Activated B cell treated with CpG ODN at 0.5 μM for 24 hours (primary cell): ENCODE results near the gene ROMO1. TPM values are rescaled to one million over a fixed set of nuclear protein-coding genes. Genes with fewer than 3 reads are reported as not detected.

Experiments used
- ATAC-seq: fragments of 200-7000 bp; cut with Tn5 transposase; one replicate; pipeline ENCODE4 v1.10.0; 2021; ENCODE audit warnings: low read depth, mild to moderate bottlenecking, moderate library complexity
- CTCF ChIA-PET: fragments of 350-600 bp; sonication (Branson Sonifier 250); formaldehyde crosslinking; loops from one replicate; lab custom pipeline; 2021; ENCODE audit warnings: antibody characterized with exemption; lab: Charles Lee
- POLR2A ChIA-PET: fragments of 350-600 bp; sonication (Branson Sonifier 250); formaldehyde crosslinking; loops from one replicate; lab custom pipeline; 2021; ENCODE audit warnings: antibody characterized with exemption; lab: Charles Lee
- DNase-seq: peaks from one replicate; pipeline ENCODE4 v3.0.0; 2022
- H3K27ac Mint-ChIP-seq: one replicate; pipeline ENCODE4 v1.8.0; 2020; ENCODE audit warnings: mixed read lengths
- H3K27me3 Mint-ChIP-seq: one replicate; pipeline ENCODE4 v1.8.0; 2021; ENCODE audit warnings: mixed read lengths
- H3K36me3 Mint-ChIP-seq: one replicate; pipeline ENCODE4 v1.8.0; 2021; ENCODE audit warnings: low read depth, mixed read lengths
- H3K4me1 Mint-ChIP-seq: one replicate; pipeline ENCODE4 v1.8.0; 2021; ENCODE audit warnings: mixed read lengths
- H3K4me3 Mint-ChIP-seq: one replicate; pipeline ENCODE4 v1.8.0; 2020; ENCODE audit warnings: mild to moderate bottlenecking, mixed read lengths
- H3K9me3 Mint-ChIP-seq: one replicate; pipeline ENCODE4 v1.8.0; 2020; ENCODE audit warnings: mixed read lengths
- CTCF ChIP-seq: fragments of 200-600 bp; IDR thresholded peaks from one replicate; pipeline ENCODE4 v1.8.0; 2022; ENCODE audit warnings: antibody characterized with exemption, mild to moderate bottlenecking
- intact Hi-C: fragments of 100-400 bp; cut with micrococcal nuclease; formaldehyde crosslinking; loops from one replicate; pipeline ENCODE4 v1.15.1; 2024
- total RNA-seq: library from RNA; stranded (reverse); gene quantifications from 2 replicates; pipeline ENCODE4 v1.2.3, GENCODE V29; 2022

Gene ROMO1
- total RNA-seq, 1 donor from 2014 or later, result 96.8 TPM

- H3K36me3 Mint-ChIP-seq, result peaks cover 87% of the 10 kb centered on the region
- peaks cover 31% of the 10 kb centered on the region for H3K4me1 Mint-ChIP-seq
- ChIA-PET CTCF (interaction anchor here (1.0 to 1.3 kb wide), 2 partner anchors 11 to 29 kb away, joined by 3 to 5 read pairs; partner anchors contain the start of gene RBM39), POLR2A (interaction anchor here (0.8 to 5.4 kb wide), 3 partner anchors 11 to 31 kb away, joined by 3 to 44 read pairs (median 4); partner anchors contain the start of genes NFS1, RBM39 and ROMO1)
- H3K27ac Mint-ChIP-seq, result no peak overlapping the region
- no peaks in the 10 kb centered on the region for H3K9me3 Mint-ChIP-seq
- no peak overlapping the region for H3K4me3 Mint-ChIP-seq
- no peak for TF ChIP-seq CTCF
- H3K27me3 Mint-ChIP-seq, result no peaks in the 10 kb centered on the region
- DNase-seq, result no peak
- intact Hi-C loops, result loop anchor here (1.0 kb wide), 1 partner anchor 8 kb away; no protein-coding TSS in a partner anchor
- ATAC-seq, result no peak
Measured at GRCh38 chr20:35730583-35731468, 31.6 kb downstream of the ROMO1 start.

- DNase-seq (no peak), ATAC-seq (no peak)
- H3K27ac Mint-ChIP-seq, result no peak overlapping the region
- intact Hi-C loops, result loop anchor here (1.0 kb wide), 1 partner anchor 8 kb away; no protein-coding TSS in a partner anchor
- ChIA-PET POLR2A (interaction anchor here (1.2 to 5.4 kb wide), 2 partner anchors 11 to 20 kb away, joined by 3 to 44 read pairs; partner anchors contain the start of gene RBM39), CTCF (interaction anchor here (1.0 to 1.3 kb wide), 2 partner anchors 11 to 30 kb away, joined by 3 to 5 read pairs; partner anchors contain the start of gene RBM39)
- no peak overlapping the region for H3K4me3 Mint-ChIP-seq
- H3K4me1 Mint-ChIP-seq, result peaks cover 35% of the 10 kb centered on the region
- no peaks in the 10 kb centered on the region for H3K27me3 Mint-ChIP-seq
- no peak for TF ChIP-seq CTCF
- H3K36me3 Mint-ChIP-seq, result peaks cover 88% of the 10 kb centered on the region
- H3K9me3 Mint-ChIP-seq, result no peaks in the 10 kb centered on the region
Measured at GRCh38 chr20:35731469-35731788, 32.2 kb downstream of the ROMO1 start.

- POLR2A ChIA-PET, result interaction anchor here (0.5 to 5.4 kb wide), 3 partner anchors 10 to 229 kb away, joined by 3 to 44 read pairs (median 7); partner anchors contain the start of gene RBM39
Measured at GRCh38 chr20:35731862-35732643, 32.8 kb downstream of the ROMO1 start.

GRCh38 chr20:35732644-35732982 lies 33.4 kb downstream of the ROMO1 start:
- no peak overlapping the region for H3K27ac Mint-ChIP-seq
- ATAC-seq (no peak), DNase-seq (no peak)
- H3K9me3 Mint-ChIP-seq, result no peaks in the 10 kb centered on the region
- H3K4me1 Mint-ChIP-seq, result peaks cover 35% of the 10 kb centered on the region
- intact Hi-C loops, result no loop called here
- H3K36me3 Mint-ChIP-seq, result peaks cover 87% of the 10 kb centered on the region
- no peak overlapping the region for H3K4me3 Mint-ChIP-seq
- ChIA-PET POLR2A (interaction anchor here (0.5 to 0.7 kb wide), 2 partner anchors 155 to 229 kb away, joined by 3 to 7 read pairs; no protein-coding TSS in a partner anchor), CTCF (no interaction called here)
- H3K27me3 Mint-ChIP-seq, result no peaks in the 10 kb centered on the region
- TF ChIP-seq CTCF, result no peak

More at GRCh38 chr20:35731862-35732643, 32.8 kb downstream of the ROMO1 start:
- Mint-ChIP-seq H3K4me3 (no peak overlapping the region), H3K27ac (no peak overlapping the region), H3K4me1 (peaks cover 35% of the 10 kb centered on the region), H3K27me3 (no peaks in the 10 kb centered on the region), H3K9me3 (no peaks in the 10 kb centered on the region), H3K36me3 (peaks cover 86% of the 10 kb centered on the region)
- CTCF ChIA-PET, result interaction anchor here (1.3 kb wide), 1 partner anchor 10 kb away, joined by 5 read pairs; the partner anchor contains the start of gene RBM39
- intact Hi-C loops, result loop anchor here (1.0 kb wide), 1 partner anchor 7 kb away; no protein-coding TSS in a partner anchor
- DNase-seq (no peak), ATAC-seq (no peak)
- TF ChIP-seq CTCF, result no peak
